Loucy (cell line): ENCODE data around the gene NCBP1.

Experiments used
- H2AFZ ChIP-seq: fragments of 200-600 bp; sonication (generic); 2 replicates; pipeline ENCODE4 v1.6.0; 2016; ENCODE audit warnings: antibody characterized with exemption, mild to moderate bottlenecking, low read length, moderate library complexity
- H3F3A ChIP-seq: fragments of 200-600 bp; 2 replicates; pipeline ENCODE4 v1.6.0; 2016; ENCODE audit warnings: antibody characterized with exemption, low read depth, mild to moderate bottlenecking
- H3K27me3 ChIP-seq: fragments of 200-600 bp; sonication (generic); 2 replicates; pipeline ENCODE4 v1.6.1; 2014; ENCODE audit warnings: low read length, mild to moderate bottlenecking; ENCODE audit not compliant: insufficient read depth, poor library complexity, severe bottlenecking
- H3K36me3 ChIP-seq: fragments of 200-600 bp; sonication (generic); 2 replicates; pipeline ENCODE4 v1.6.1; 2016; ENCODE audit warnings: low read length; ENCODE audit not compliant: insufficient read depth
- H3K4me1 ChIP-seq: fragments of 200-600 bp; sonication (generic); 2 replicates; pipeline ENCODE4 v1.5.1; 2014; ENCODE audit warnings: low read length, mild to moderate bottlenecking; ENCODE audit not compliant: insufficient read depth, poor library complexity, severe bottlenecking
- H3K4me2 ChIP-seq: fragments of 200-600 bp; sonication (generic); 2 replicates; pipeline ENCODE4 v1.6.0; 2014; ENCODE audit warnings: antibody characterized with exemption, low read length, low read depth, mild to moderate bottlenecking; ENCODE audit not compliant: poor library complexity, severe bottlenecking
- H3K4me3 ChIP-seq: fragments of 200-600 bp; sonication (generic); 2 replicates; pipeline ENCODE4 v1.5.1; 2014; ENCODE audit warnings: low read length, mild to moderate bottlenecking, mixed read lengths; ENCODE audit not compliant: poor library complexity, severe bottlenecking
- H3K79me2 ChIP-seq: fragments of 200-600 bp; sonication (generic); 2 replicates; pipeline ENCODE4 v1.6.1; 2014; ENCODE audit warnings: low read length; ENCODE audit not compliant: insufficient read depth
- H3K9ac ChIP-seq: fragments of 200-600 bp; sonication (generic); 2 replicates; pipeline ENCODE4 v1.6.0; 2014; ENCODE audit warnings: mild to moderate bottlenecking, low read depth, low read length, moderate library complexity; ENCODE audit not compliant: poor library complexity, severe bottlenecking
- H3K9me2 ChIP-seq: fragments of 200-600 bp; sonication (generic); replicated peaks from 2 replicates; pipeline ENCODE4 v1.6.1; 2016; ENCODE audit warnings: low read depth, low read length, mixed read lengths
- H3K9me3 ChIP-seq: fragments of 200-600 bp; sonication (generic); 2 replicates; pipeline ENCODE4 v1.6.1; 2014; ENCODE audit warnings: mild to moderate bottlenecking, antibody characterized with exemption, low read length, low read depth; ENCODE audit not compliant: insufficient read depth
- H4K20me1 ChIP-seq: fragments of 200-600 bp; sonication (generic); 2 replicates; pipeline ENCODE4 v1.6.0; 2014; ENCODE audit warnings: antibody characterized with exemption, low read length, mild to moderate bottlenecking; ENCODE audit not compliant: insufficient read depth, poor library complexity, severe bottlenecking
- CTCF ChIP-seq: fragments of 200-600 bp; sonication (generic); conservative IDR thresholded peaks from 2 replicates; pipeline ENCODE4 v1.5.1; 2014; ENCODE audit warnings: mild to moderate bottlenecking, antibody characterized with exemption, low read length
- EZH2phosphoT487 ChIP-seq: fragments of 200-600 bp; IDR thresholded peaks from 2 replicates; pipeline ENCODE4 v1.6.1; 2018; ENCODE audit warnings: antibody characterized with exemption, mild to moderate bottlenecking, moderate library complexity, borderline replicate concordance

NCBP1 gene

GRCh38 chr9:97704345-97704677 is 70.7 kb downstream of the NCBP1 start:
- Histone ChIP-seq H3K4me2 (no peak overlapping the region), H3K4me3 (no peak overlapping the region), H3K4me1 (no peaks in the 10 kb centered on the region), H3K79me2 (no peaks in the 10 kb centered on the region), H3K27me3 (peaks cover 87% of the 10 kb centered on the region), H3K9ac (no peak overlapping the region), H3K9me3 (no peaks in the 10 kb centered on the region), H3K36me3 (no peaks in the 10 kb centered on the region), H2AFZ (no peak overlapping the region), H3K9me2 (no peaks in the 10 kb centered on the region), H4K20me1 (no peaks in the 10 kb centered on the region), H3F3A (no peaks in the 10 kb centered on the region)
- TF ChIP-seq EZH2phosphoT487 (no peak), CTCF (no peak)

GRCh38 chr9:97704851-97705250 is 71.2 kb downstream of the NCBP1 start:
- Histone ChIP-seq H3K79me2 (no peaks in the 10 kb centered on the region), H2AFZ (no peak overlapping the region), H3K36me3 (no peaks in the 10 kb centered on the region), H3K9ac (no peak overlapping the region), H3K4me2 (no peak overlapping the region), H3K4me1 (no peaks in the 10 kb centered on the region), H3K4me3 (no peak overlapping the region), H4K20me1 (no peaks in the 10 kb centered on the region), H3K27me3 (peaks cover 92% of the 10 kb centered on the region), H3F3A (no peaks in the 10 kb centered on the region), H3K9me2 (no peaks in the 10 kb centered on the region), H3K9me3 (no peaks in the 10 kb centered on the region)
- TF ChIP-seq EZH2phosphoT487: no peak
- TF ChIP-seq CTCF: no peak

GRCh38 chr9:97705354-97705950 is 71.8 kb downstream of the NCBP1 start:
- no peak overlapping the region for H3K4me2 ChIP-seq
- H2AFZ ChIP-seq: no peak overlapping the region
- H4K20me1 ChIP-seq: no peaks in the 10 kb centered on the region
- H3F3A ChIP-seq: no peaks in the 10 kb centered on the region
- no peaks in the 10 kb centered on the region for H3K36me3 ChIP-seq
- peak; percentile 42; the same call in 1 of the 2 replicates for TF ChIP-seq EZH2phosphoT487
- TF ChIP-seq CTCF: no peak
- H3K9me3 ChIP-seq: no peaks in the 10 kb centered on the region
- H3K9me2 ChIP-seq: no peaks in the 10 kb centered on the region
- no peak overlapping the region for H3K4me3 ChIP-seq
- no peak overlapping the region for H3K9ac ChIP-seq
- H3K4me1 ChIP-seq: no peaks in the 10 kb centered on the region
- H3K27me3 ChIP-seq: peaks cover 91% of the 10 kb centered on the region
- no peaks in the 10 kb centered on the region for H3K79me2 ChIP-seq
